Measurements from ENCODE around the gene CAMTA1. TPM values are rescaled to one million over a fixed set of nuclear protein-coding genes. Genes with fewer than 3 reads are reported as not detected.

Gene CAMTA1
- total RNA-seq, 6 experiments from 2014 or later: 78.1 to 96.6 (median 86.1) TPM

GRCh38 chr1:7652515-7653098 is 867.4 kb downstream of the CAMTA1 start:
- no peaks in the 10 kb centered on the region for H3K4me1 Mint-ChIP-seq (ENCODE audit: low read depth)
- H3K36me3 Mint-ChIP-seq (ENCODE audit: low read depth): no peaks in the 10 kb centered on the region
- peaks cover 16% of the 10 kb centered on the region for H3K27me3 Mint-ChIP-seq (ENCODE audit: insufficient read depth)
- TF ChIP-seq CTCF (IDR thresholded peaks at IDR 0.05): no peak
- H3K9me3 Mint-ChIP-seq: no peaks in the 10 kb centered on the region
- H3K4me3 Mint-ChIP-seq: no peak overlapping the region
- no peak overlapping the region for H3K27ac Mint-ChIP-seq
- no peak for DNase-seq

GRCh38 chr1:7654725-7655124 is 869.5 kb downstream of the CAMTA1 start:
- no peaks in the 10 kb centered on the region for H3K36me3 Mint-ChIP-seq (ENCODE audit: low read depth)
- H3K4me3 Mint-ChIP-seq: no peak overlapping the region
- no peak for DNase-seq
- no peak overlapping the region for H3K27ac Mint-ChIP-seq
- TF ChIP-seq CTCF (IDR thresholded peaks at IDR 0.05): no peak
- H3K9me3 Mint-ChIP-seq: no peaks in the 10 kb centered on the region
- H3K27me3 Mint-ChIP-seq (ENCODE audit: insufficient read depth): peaks cover 19% of the 10 kb centered on the region
- H3K4me1 Mint-ChIP-seq (ENCODE audit: low read depth): no peaks in the 10 kb centered on the region

- H3K27ac Mint-ChIP-seq: no peak overlapping the region
- TF ChIP-seq CTCF (IDR thresholded peaks at IDR 0.05): no peak
Measured at GRCh38 chr1:7655354-7655753, 870.1 kb downstream of the CAMTA1 start.

GRCh38 chr1:7656557-7657215 is 871.4 kb downstream of the CAMTA1 start:
- H3K4me3 Mint-ChIP-seq: no peak overlapping the region
- H3K27me3 Mint-ChIP-seq (ENCODE audit: insufficient read depth): peaks cover 22% of the 10 kb centered on the region
- no peaks in the 10 kb centered on the region for H3K9me3 Mint-ChIP-seq

More at GRCh38 chr1:7655354-7655753, 870.1 kb downstream of the CAMTA1 start:
- Mint-ChIP-seq H3K9me3 (no peaks in the 10 kb centered on the region), H3K27me3 (ENCODE audit: insufficient read depth) (peaks cover 17% of the 10 kb centered on the region), H3K4me1 (ENCODE audit: low read depth) (no peaks in the 10 kb centered on the region), H3K36me3 (ENCODE audit: low read depth) (no peaks in the 10 kb centered on the region), H3K4me3 (no peak overlapping the region)
- DNase-seq: no peak

GRCh38 chr1:7657287-7658016 is 872.2 kb downstream of the CAMTA1 start:
- Mint-ChIP-seq H3K4me3 (no peak overlapping the region), H3K9me3 (no peaks in the 10 kb centered on the region), H3K27me3 (ENCODE audit: insufficient read depth) (peaks cover 28% of the 10 kb centered on the region), H3K27ac (no peak overlapping the region), H3K36me3 (ENCODE audit: low read depth) (no peaks in the 10 kb centered on the region), H3K4me1 (ENCODE audit: low read depth) (no peaks in the 10 kb centered on the region)
- no peak for DNase-seq
- TF ChIP-seq CTCF (IDR thresholded peaks at IDR 0.05): no peak

More at GRCh38 chr1:7656557-7657215, 871.4 kb downstream of the CAMTA1 start:
- TF ChIP-seq CTCF (IDR thresholded peaks at IDR 0.05): no peak
- Mint-ChIP-seq H3K4me1 (ENCODE audit: low read depth) (no peaks in the 10 kb centered on the region), H3K36me3 (ENCODE audit: low read depth) (no peaks in the 10 kb centered on the region), H3K27ac (no peak overlapping the region)
- no peak for DNase-seq
